IPS DF 4.7 (cell line): ENCODE data around the gene SLC17A9.

ENCODE experiments used
- DNase-seq: peaks from one replicate; pipeline ENCODE4 v3.0.0-alpha.2; 2013; ENCODE audit warnings: low spot score; ENCODE audit errors: extremely low read depth

The SLC17A9 gene

GRCh38 chr20:63000958-63001357, 48.4 kb downstream of the SLC17A9 start:
- DNase-seq = no peak

GRCh38 chr20:63002511-63002910, 50.0 kb downstream of the SLC17A9 start:
- DNase-seq = no peak

GRCh38 chr20:63003546-63003945, 51.0 kb downstream of the SLC17A9 start:
- DNase-seq = no peak

DNA sequence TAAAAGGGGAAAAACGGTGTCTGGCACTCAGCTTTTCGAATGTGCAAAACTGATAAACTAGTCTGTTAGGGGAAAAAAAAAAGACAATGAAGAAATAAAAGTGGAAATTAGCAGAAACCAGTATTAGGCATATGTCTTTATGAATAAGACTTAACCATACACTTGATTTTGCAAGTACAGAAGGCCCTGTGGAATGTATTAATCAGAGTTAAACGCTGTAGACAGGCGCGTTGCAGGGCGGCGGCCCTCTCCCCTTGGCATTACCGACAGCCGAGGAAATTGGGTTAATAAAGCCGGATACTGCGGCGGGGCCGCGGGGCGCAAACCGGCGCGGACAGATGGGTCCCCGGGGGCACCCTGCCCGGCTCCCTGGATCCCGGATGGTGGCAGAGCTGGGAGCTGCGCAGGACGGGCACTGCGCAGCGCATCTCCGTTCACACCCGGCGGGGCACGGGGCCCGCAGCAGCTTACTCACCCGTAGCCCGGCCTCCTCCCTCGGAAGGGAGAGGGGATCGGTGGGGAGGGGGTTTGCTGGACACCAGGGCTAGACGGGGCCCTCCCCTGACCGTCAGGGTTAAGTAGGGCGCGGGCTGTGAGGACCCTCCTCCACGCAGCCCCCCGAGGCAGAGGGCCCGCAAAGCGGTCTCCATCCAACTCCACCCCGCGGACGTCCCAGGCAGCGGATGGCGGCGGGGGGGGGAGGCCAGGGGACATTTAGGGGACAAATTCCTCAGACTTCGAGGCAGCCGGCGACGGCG, 52.3 kb downstream of the SLC17A9 start:
- DNase-seq = no peak

DNA sequence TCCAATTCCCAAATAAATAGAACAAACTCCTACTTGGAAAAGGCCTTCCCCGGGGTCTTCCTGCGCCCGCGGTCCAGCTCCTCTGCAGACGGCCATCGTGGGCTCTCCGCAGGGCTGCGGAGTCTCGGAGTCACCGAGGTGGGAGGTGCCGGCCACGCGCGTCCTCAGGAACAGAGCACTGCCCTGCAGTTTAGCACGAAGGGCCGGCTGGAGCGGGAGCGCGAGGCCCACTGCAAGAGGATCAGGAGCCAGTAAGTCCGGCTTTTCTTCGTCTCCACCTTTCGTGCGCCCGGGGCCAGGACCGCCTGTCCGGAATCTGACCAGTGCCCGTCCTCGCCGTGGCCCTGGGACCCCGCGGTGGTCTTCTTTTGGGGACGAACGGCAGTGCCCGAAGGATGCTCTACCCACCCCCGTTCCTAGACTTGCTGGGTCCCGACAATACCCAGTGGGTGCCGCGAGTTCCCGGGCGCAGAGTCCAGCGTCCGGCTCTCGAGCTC, 52.9 kb downstream of the SLC17A9 start:
- no peak for DNase-seq

GRCh38 chr20:63005862-63006539, 53.5 kb downstream of the SLC17A9 start:
- DNase-seq = no peak

DNA sequence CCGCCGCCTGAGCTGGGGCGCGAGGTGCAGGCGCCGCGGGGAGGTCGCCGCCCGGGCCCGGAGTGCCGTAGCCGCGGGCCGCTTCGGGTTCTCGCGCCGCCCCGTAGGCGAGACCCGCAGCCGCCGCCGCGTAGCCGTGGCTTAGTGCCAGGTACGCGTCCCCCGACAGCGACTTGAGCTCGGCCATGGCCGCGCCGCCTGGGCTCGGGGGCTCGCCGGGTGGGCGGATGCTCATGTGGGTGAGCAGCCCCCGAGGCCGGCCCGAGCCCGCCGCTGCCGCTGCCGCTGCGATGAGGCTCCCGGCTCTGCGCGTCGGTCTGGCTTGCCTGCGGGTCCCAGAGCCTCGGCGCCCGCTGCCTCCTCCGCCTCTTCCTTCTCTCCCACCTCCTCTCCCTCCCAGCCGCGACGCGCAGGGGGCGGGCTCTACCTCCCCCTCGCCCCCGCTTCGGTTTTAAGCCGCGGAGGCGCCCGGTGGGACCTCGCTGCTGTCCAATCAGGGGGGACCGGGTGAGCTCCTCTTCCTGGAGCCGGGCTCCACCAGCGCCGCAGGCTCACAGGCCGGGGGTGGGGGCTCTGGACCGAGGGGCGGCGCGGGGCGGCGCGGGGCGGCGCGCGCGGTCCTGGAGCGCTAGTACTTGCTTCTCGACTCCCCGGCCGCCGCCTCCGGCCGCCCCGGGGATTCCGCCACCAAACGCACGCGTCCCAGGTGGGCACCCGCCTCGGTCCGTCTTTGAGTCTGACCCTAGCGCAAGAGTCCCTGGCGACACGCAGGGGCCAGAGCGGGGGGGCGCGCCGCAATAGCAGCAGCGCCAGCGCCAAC, 54.2 kb downstream of the SLC17A9 start, which contains the start of gene BHLHE23:
TSS of gene BHLHE23 (minus strand) at position 425 of the 820 bp plus-strand sequence. CDS start at position 235, 190 bp downstream.
- no peak for DNase-seq

DNA sequence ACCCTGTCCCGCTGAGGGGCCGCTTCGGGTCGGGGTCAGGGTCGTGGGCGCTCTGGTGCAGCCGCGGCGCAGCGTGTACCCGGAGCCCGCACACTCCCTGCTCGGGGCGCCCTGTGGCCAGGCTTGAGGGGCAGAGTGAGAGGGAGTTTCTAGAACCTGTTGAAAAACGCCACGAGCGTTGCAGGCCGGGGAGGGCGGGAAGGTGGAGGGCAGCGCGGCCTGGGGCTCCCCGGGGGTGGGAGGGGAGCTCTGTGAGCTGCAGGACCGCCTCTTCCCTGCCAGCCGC, 54.8 kb downstream of the SLC17A9 start:
- no peak for DNase-seq

- no peak for DNase-seq
Measured at GRCh38 chr20:63007646-63008488, 55.4 kb downstream of the SLC17A9 start.

GRCh38 chr20:63008541-63009044, 56.1 kb downstream of the SLC17A9 start:
- DNase-seq = no peak

GRCh38 chr20:63009045-63009961, 56.8 kb downstream of the SLC17A9 start:
- no peak for DNase-seq

DNA sequence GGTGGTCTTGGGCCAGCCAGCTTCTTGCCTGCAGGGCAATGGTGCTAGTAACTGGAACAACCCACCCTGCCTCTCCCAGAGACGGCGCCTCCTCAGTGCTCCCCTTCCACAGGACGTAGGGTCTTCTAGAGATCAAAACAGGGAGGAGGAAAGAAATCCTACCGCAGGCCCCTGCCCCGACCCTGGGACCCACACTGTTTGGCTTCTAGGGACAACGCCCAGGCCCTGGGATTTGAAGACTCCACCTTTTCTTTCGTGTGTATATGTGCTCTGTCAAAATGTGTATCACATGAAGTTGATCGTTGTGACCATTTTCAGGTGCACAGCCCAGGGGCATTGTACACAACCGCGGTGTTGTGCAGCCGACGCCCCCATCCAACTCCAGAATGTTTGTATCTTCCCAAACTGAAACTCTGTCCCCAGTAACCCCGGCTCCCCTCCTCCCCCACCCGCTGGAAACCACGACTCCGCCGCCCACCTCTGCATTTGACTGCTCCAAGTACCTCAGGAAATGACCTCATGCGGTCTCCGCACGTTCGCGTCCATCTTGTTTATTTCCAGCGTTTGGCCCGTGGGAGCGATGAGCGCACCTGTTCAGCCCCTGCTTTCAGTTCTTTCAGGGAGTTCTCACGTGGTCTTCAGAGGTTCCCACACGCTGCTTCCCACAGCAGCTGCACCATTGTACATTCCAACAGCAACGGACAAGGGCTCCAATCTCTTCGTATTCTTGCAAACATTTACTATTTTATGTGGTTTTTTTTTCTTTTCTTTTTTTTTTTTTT, 57.7 kb downstream of the SLC17A9 start:
- no peak for DNase-seq

GRCh38 chr20:63011798-63012197, 59.3 kb downstream of the SLC17A9 start:
- no peak for DNase-seq

DNA sequence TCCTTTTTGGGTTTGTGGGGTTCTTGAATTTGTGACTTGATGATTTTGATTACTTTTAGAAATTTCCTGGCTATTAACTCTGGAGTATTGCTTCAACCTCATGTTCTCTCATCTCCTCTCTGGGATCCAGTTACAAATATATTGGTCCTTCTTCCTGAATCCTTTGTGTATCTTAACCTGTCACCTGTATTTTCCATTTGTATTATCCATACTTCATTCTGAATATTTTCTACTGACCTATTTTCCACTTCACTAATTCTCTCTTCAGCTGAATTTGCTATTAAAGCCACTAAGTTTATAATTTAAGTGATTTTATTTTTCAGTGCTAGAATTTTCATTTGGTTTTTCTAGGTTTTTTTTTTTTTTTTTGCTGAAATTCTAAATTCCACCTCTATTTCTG, 60.7 kb downstream of the SLC17A9 start:
- DNase-seq = no peak

GRCh38 chr20:63014287-63014686, 61.8 kb downstream of the SLC17A9 start:
- no peak for DNase-seq

DNA sequence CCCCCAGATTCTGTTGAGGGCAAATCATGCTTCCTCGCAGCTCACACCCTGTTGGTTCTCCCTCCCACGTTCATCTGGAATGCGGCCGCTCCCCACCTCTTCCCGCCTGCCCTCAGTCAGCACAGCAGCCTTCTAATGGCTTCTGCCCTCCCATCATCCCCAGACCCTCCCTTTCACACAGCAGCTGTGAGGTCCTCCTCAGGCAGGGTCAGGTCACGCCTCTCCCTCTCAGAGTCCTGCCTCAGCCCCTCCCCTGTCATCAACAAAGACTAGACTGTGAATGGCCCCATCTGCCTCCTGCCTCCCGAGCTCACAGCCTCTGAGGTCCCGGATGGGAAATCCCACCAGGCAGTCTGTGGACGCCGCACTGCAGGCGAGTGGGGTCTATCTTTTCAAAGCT, 62.2 kb downstream of the SLC17A9 start:
- no peak for DNase-seq

DNA sequence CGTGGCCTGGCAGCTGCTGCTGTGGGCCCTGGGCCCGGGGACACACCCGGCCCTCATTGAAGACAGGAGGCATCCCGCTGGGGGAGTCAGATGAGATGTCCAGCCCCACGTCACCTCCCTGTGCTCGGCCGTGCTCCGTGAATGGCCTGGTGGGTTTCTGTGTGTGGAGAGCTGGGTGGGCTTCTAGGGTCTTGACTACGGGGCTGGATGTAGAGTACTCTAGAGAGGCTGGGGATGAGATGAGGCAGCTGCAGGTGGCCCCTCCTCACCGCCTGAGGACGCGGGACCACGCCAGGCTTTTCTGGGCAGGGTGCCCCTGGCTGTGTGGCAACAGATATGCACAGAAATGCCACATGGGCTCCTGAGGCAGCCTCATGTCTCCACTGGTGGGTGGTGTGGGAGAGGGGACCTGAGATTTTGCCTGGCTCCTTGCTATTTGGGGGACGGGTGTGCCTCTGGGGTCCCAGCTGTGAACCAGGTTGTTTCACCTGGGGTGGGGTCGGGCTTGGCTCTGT, 62.7 kb downstream of the SLC17A9 start:
- DNase-seq = no peak

DNA sequence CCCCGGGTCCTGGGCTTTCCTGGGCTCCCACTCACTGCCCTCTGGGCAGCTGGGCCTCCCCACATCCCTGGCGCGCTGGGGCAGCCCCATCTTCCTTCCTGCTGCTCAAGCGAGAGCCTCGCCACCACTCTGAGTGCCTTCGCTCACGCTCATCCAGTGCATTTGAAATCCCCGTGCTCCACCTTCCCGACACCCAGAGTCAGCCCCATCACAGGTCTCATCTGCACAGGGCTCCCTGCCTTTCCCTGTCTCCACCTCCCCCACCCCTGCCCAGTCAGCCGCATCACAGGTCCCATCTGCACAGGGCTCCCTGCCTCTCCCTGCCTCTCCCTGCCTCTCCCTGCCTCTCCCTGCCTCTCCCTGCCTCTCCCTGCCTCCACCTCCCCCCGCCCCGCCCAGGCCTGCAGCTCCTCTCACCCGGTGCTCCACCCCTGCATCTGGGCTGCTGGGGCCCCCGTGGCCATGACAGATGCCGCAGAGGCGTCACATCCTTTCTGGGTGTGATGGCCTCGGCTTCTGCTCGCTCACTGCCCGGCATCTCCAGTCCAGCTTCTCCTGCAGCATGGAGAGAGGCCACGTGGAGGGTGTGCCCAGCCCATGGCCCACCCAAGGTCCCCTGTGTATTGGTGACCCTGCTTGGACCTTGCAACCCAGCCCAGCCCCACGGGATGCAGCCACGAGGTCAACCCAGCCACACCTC, 63.3 kb downstream of the SLC17A9 start:
- no peak for DNase-seq
